HG03095 (cell line): Measurements from ENCODE around the gene NAMPT.
"Not testable (repeated sequence)": the region's sequence is repeated elsewhere in the genome, so short reads cannot be mapped to it uniquely, and the experiment has no call there.

Experiments
- ATAC-seq: cut with Tn5 transposase; IDR thresholded peaks from one replicate; pipeline ENCODE4 v1.9.1; 2021; ENCODE audit warnings: moderate library complexity; ENCODE audit not compliant: unreplicated experiment

NAMPT gene

GRCh38 chr7:106284714-106285050 lies at the start of gene NAMPT:
NAMPT (minus strand) TSS chr7:106284983; CDS start chr7:106284884, 99 bp downstream.
- no peak for ATAC-seq

- ATAC-seq = no peak
Measured at GRCh38 chr7:106332201-106332600, 47.4 kb upstream of the NAMPT start.

- ATAC-seq = no peak
Measured at GRCh38 chr7:106331441-106332175, 46.8 kb upstream of the NAMPT start.

- no peak for ATAC-seq
Measured at GRCh38 chr7:106329971-106330733, 45.4 kb upstream of the NAMPT start.

- no peak for ATAC-seq
Measured at GRCh38 chr7:106329408-106329807, 44.6 kb upstream of the NAMPT start.

- no peak for ATAC-seq
Measured at GRCh38 chr7:106327538-106328481, 43.0 kb upstream of the NAMPT start.

GRCh38 chr7:106326594-106327537 lies 42.1 kb upstream of the NAMPT start:
- ATAC-seq = no peak

- ATAC-seq = not testable (repeated sequence)
Measured at GRCh38 chr7:106324509-106324908, 39.7 kb upstream of the NAMPT start.

GRCh38 chr7:106320254-106320770 lies 35.5 kb upstream of the NAMPT start:
- ATAC-seq = not testable (repeated sequence)

- ATAC-seq = no peak
Measured at GRCh38 chr7:106318482-106318881, 33.7 kb upstream of the NAMPT start.

GRCh38 chr7:106317971-106318370 lies 33.2 kb upstream of the NAMPT start:
- no peak for ATAC-seq

- no peak for ATAC-seq
Measured at GRCh38 chr7:106316947-106317346, 32.2 kb upstream of the NAMPT start.

GRCh38 chr7:106314875-106315274 lies 30.1 kb upstream of the NAMPT start:
- ATAC-seq = no peak

GRCh38 chr7:106313966-106314365 lies 29.2 kb upstream of the NAMPT start:
- no peak for ATAC-seq

- no peak for ATAC-seq
Measured at GRCh38 chr7:106313456-106313901, 28.7 kb upstream of the NAMPT start.

- no peak for ATAC-seq
Measured at GRCh38 chr7:106312906-106313305, 28.1 kb upstream of the NAMPT start.

- no peak for ATAC-seq
Measured at GRCh38 chr7:106312099-106312871, 27.5 kb upstream of the NAMPT start.

- ATAC-seq = no peak
Measured at GRCh38 chr7:106309362-106309761, 24.6 kb upstream of the NAMPT start.

GRCh38 chr7:106306256-106306655 lies 21.5 kb upstream of the NAMPT start:
- no peak for ATAC-seq
